Spleen (tissue), 11 donors: Measurements from ENCODE around the gene ADRA2A. TPM values are rescaled to one million over a fixed set of nuclear protein-coding genes. Genes with fewer than 3 reads are reported as not detected.

Experiments used
- polyA plus RNA-seq, 3 donors: library from polyadenylated mRNA; stranded (reverse); fragments of 200-250 nt; gene quantifications; one replicate each; pipeline ENCODE4 v1.2.1, GENCODE V29; 2013
- small RNA-seq, 4 donors: library from RNA; depleted of rRNA; stranded (forward); fragments of <200 nt; gene quantifications; one replicate each; pipeline ENCODE3, GENCODE V24; 2016
- total RNA-seq, 7 donors: library from RNA; depleted of rRNA in 3 of 7; stranded (reverse); fragments of >200 nt in 3 of 7; fragmentation: NEBNext Ultra II Directional in 4 of 7; extraction: Animal tissue kit (Norgen Biotek cat#: 25700) in 4 of 7; gene quantifications; one replicate each; pipeline versions ENCODE4 v1.1.0 to v1.2.1, GENCODE V29; 2016 to 2021
- donor health status: healthy with polysubstance abuse.
- donor health status: DM: no; HTN: no; CAD: no; lungs with moderate emphysema.
- donor health status: DM: no; HTN: no; CAD: no.
- donor health status: Bipolar disorder and iron deficiency.
- donor health status: healthy.
- donor health status: DM: no; HTN: no; CAD: no.
- donor health status: DM: yes; HTN: yes; CAD: no.

The ADRA2A gene
- total and polyA plus RNA-seq, 10 donors, result 0.35 to 48.1 (median 11.0) TPM

Small RNA genes within 50 kb of the gene (small RNA-seq; reads per million reads assigned to genes)
- gene AL355863.1, result 0 to 0.06 (median 0) reads per million in 4 donors

Other genes with a start within 250 kb of the ADRA2A start
- 100 to 1,000 TPM; 128 to 201 (median 146) TPM for gene PDCD4, start 205.1 kb upstream of the ADRA2A start, total RNA-seq
- 100 to 1,000 TPM; 121 to 204 (median 176) TPM for gene PDCD4, start 205.1 kb upstream of the ADRA2A start, polyA plus RNA-seq
- gene BBIP1, start 157.8 kb upstream of the ADRA2A start, total RNA-seq, result 10 to 100 TPM; 20.7 to 40.0 (median 34.4) TPM
- 10 to 100 TPM; 22.3 to 27.5 (median 22.5) TPM for gene BBIP1, start 157.8 kb upstream of the ADRA2A start, polyA plus RNA-seq
- gene SHOC2, start 157.4 kb upstream of the ADRA2A start, total RNA-seq, result 10 to 100 TPM; 60.6 to 80.4 (median 72.2) TPM
- 10 to 100 TPM; 17.6 to 24.5 (median 20.5) TPM for gene SHOC2, start 157.4 kb upstream of the ADRA2A start, polyA plus RNA-seq